A673 (cell line): ENCODE measurements around the gene STPG1. TPM values are rescaled to one million over a fixed set of nuclear protein-coding genes. Genes with fewer than 3 reads are reported as not detected.

Source experiments
- BruUV-seq: library from RNA; stranded (reverse); fragments of 400-500 nt; replicated peaks from 2 replicates; lab custom pipeline; 2021; lab: Mats Ljungman, UMichigan
- CTCF ChIA-PET: fragments of 300-600 bp; sonication (Branson Sonifier 250); formaldehyde crosslinking; loops from one replicate; lab custom pipeline; 2022; ENCODE audit warnings: antibody characterized with exemption; lab: Charles Lee
- POLR2A ChIA-PET: fragments of 300-600 bp; sonication (Branson Sonifier 250); formaldehyde crosslinking; loops from one replicate; lab custom pipeline; 2022; ENCODE audit warnings: antibody characterized with exemption; ENCODE audit not compliant: low non-redundant PET; lab: Charles Lee
- DNase-seq: peaks from one replicate; pipeline ENCODE4 v3.0.0-alpha.2; 2015; ENCODE audit warnings: low spot score
- H3K27ac ChIP-seq: fragments of 200-600 bp; sonication (generic); 2 replicates; pipeline ENCODE4 v1.5.1; 2016; ENCODE audit warnings: mixed run types, low read depth, mild to moderate bottlenecking, mixed read lengths, antibody characterized with exemption, low read length; ENCODE audit not compliant: poor library complexity, severe bottlenecking
- H3K27me3 ChIP-seq: fragments of 200-600 bp; sonication (generic); replicated peaks from 2 replicates; pipeline ENCODE4 v1.6.1; 2017; ENCODE audit warnings: mixed run types, low read depth, mild to moderate bottlenecking, mixed read lengths, antibody characterized with exemption, low read length; ENCODE audit not compliant: insufficient read depth, poor library complexity
- H3K36me3 ChIP-seq: fragments of 200-600 bp; sonication (generic); 2 replicates; pipeline ENCODE4 v1.6.1; 2016; ENCODE audit warnings: mixed run types, mild to moderate bottlenecking, mixed read lengths, antibody characterized with exemption, low read length; ENCODE audit not compliant: insufficient read depth, poor library complexity, severe bottlenecking
- H3K4me1 ChIP-seq: fragments of 200-600 bp; sonication (generic); 2 replicates; pipeline ENCODE4 v1.6.1; 2017; ENCODE audit warnings: mixed run types, mild to moderate bottlenecking, mixed read lengths, antibody characterized with exemption, low read length; ENCODE audit not compliant: insufficient read depth, poor library complexity, severe bottlenecking
- H3K4me3 ChIP-seq: fragments of 200-600 bp; sonication (generic); 2 replicates; pipeline ENCODE4 v1.5.1; 2016; ENCODE audit warnings: low read depth, mixed run types, mild to moderate bottlenecking, mixed read lengths, low read length; ENCODE audit not compliant: poor library complexity, severe bottlenecking
- H3K9me3 ChIP-seq: fragments of 200-600 bp; sonication (generic); 2 replicates; pipeline ENCODE4 v1.6.1; 2016; ENCODE audit warnings: mixed run types, low read depth, mild to moderate bottlenecking, mixed read lengths, antibody characterized with exemption, low read length; ENCODE audit not compliant: poor library complexity, severe bottlenecking
- CTCF ChIP-seq: fragments of 300-800, 200-600 bp; sonication (generic); conservative IDR thresholded peaks from 2 replicates; pipeline ENCODE4 v1.5.1; 2017; ENCODE audit warnings: low read depth, mild to moderate bottlenecking, antibody characterized with exemption, low read length, moderate library complexity, mixed read lengths
- EZH2 ChIP-seq: fragments of 200-600 bp; sonication (generic); IDR thresholded peaks from 2 replicates; pipeline ENCODE4 v1.6.1; 2017; ENCODE audit warnings: borderline replicate concordance, low read depth, mild to moderate bottlenecking, mixed read lengths, antibody characterized with exemption, low read length; ENCODE audit not compliant: poor library complexity, severe bottlenecking
- intact Hi-C: fragments of 100-400 bp; cut with micrococcal nuclease; formaldehyde crosslinking; loops from one replicate; pipeline ENCODE4 v1.10.0; 2022; ENCODE audit not compliant: unreplicated experiment
- total RNA-seq: library from RNA; stranded (reverse); gene quantifications from 2 replicates; pipeline ENCODE4 v1.2.3, GENCODE V29; 2021

STPG1 gene
- total RNA-seq, 1 experiment from 2014 or later, result 7.2 TPM

DNA sequence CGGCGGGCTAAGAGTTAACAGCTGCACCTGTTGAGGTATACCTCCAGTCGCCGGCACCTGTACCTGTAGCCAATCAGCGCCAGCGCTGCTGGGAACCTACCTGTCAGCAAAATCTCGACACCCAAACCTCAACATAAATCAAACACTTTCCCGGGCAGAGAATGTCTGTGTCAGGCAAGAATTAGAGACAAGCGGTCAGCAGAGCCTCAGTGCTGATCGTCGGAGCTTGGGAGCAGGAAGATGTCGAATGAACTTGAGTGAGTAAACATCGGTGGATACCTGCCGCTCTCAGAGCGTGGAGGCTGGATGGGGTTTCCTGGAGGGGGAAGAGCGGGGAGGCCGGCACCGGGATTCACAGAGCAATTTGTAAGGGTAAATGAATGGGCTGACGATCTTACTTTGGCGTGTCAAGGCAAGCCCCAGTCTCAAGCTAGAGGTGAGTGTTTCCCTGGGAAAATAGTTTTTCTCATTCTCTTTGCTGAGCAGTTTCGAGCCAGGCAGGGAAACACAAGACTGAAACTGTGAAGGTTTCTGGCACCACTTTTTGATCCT is 94.2 kb downstream of the STPG1 start, which contains the start of gene GRHL3:
TSS of gene GRHL3 (plus strand) at position 46 of the 552 bp plus-strand sequence. CDS start at position 241, 195 bp downstream.
- POLR2A ChIA-PET, result no interaction called here
- DNase-seq, result no peak
- H3K9me3 ChIP-seq, result no peaks in the 10 kb centered on the region
- TF ChIP-seq CTCF, result no peak
- no peak for TF ChIP-seq EZH2
- H3K27ac ChIP-seq, result no peak within 1 kb of the TSS
- peaks cover 31% of the 10 kb centered on the region for H3K4me1 ChIP-seq
- CTCF ChIA-PET, result no interaction called here
- H3K27me3 ChIP-seq, result no peaks in the 10 kb centered on the region
- intact Hi-C loops, result no loop called here
- H3K36me3 ChIP-seq, result no peaks in the 10 kb centered on the region
- no TSS peak for BruUV-seq
- no peak within 1 kb of the TSS for H3K4me3 ChIP-seq

- no TSS peak for BruUV-seq
- no peak for TF ChIP-seq CTCF
- no peak for TF ChIP-seq EZH2
- Histone ChIP-seq H3K27ac (no peak overlapping the region), H3K4me1 (peaks cover 31% of the 10 kb centered on the region), H3K36me3 (no peaks in the 10 kb centered on the region), H3K9me3 (no peaks in the 10 kb centered on the region), H3K27me3 (no peaks in the 10 kb centered on the region), H3K4me3 (no peak overlapping the region)
- DNase-seq, result no peak
- intact Hi-C loops, result no loop called here
- ChIA-PET CTCF (no interaction called here), POLR2A (no interaction called here)
These were observed 94.8 kb downstream of the STPG1 start for GRCh38 chr1:24318615-24319311.

DNA sequence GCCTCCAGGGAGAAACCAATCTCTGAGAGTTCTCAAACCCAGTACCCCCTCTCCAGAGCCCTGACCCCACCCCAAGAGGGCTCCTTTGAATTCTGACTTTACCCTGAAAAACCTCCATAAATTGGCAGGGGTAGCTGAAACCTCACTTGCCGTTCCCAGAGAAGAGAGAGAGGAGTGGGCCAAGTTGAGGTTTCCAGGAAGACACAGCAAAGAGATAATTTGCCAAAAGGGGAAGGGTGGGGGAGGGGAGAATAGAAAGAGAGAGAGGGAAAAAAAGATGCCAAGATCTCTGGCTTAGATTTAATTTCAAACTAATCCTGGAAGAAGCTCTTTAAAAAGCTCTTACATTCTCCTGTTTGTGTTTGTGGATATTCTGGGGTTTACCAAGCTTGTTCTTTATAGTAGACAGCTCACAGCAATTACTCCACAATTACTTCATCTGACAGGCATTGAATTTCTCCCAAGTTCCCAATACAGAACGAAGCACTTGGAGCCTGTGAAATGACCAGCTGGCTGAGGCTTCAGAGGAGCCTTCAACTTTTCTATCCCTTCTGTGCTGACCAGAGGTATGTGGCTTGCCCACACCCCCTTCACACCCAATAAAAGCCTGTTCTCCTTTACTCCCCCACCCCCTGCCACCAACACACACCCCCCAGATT is 95.5 kb downstream of the STPG1 start:
- Histone ChIP-seq H3K9me3 (no peaks in the 10 kb centered on the region), H3K4me3 (no peak overlapping the region), H3K27me3 (no peaks in the 10 kb centered on the region), H3K4me1 (peaks cover 31% of the 10 kb centered on the region), H3K36me3 (no peaks in the 10 kb centered on the region), H3K27ac (no peak overlapping the region)
- POLR2A ChIA-PET, result no interaction called here
- no peak for TF ChIP-seq CTCF
- no peak for TF ChIP-seq EZH2
- CTCF ChIA-PET, result no interaction called here
- DNase-seq, result no peak
- intact Hi-C loops, result no loop called here
- BruUV-seq, result no TSS peak
